ENCODE measurements around the gene RPS27. TPM values are rescaled to one million over a fixed set of nuclear protein-coding genes. Genes with fewer than 3 reads are reported as not detected.

Gene RPS27
- polyA plus RNA-seq, 2 of the 4 experiments (the other 2 are of a cell fraction): 4,831 to 5,586 TPM

GRCh38 chr1:153946622-153947241 lies 43.8 kb upstream of the RPS27 start, which contains the start of gene DENND4B:
Gene DENND4B, minus strand, starts transcription at chr1:153946718. Its CDS starts 2,344 bp downstream, at chr1:153944374.
- ChIA-PET CTCF (interaction anchor here (0.7 to 5.8 kb wide), 45 partner anchors 9 to 385 kb away, joined by 3 to 75 read pairs (median 4); partner anchors contain the start of genes CREB3L4, CRTC2, JTB and RAB13), POLR2A (interaction anchor here (0.5 to 2.0 kb wide), 15 partner anchors 10 to 1375 kb away, joined by 3 to 16 read pairs (median 3); partner anchors contain the start of genes CHTOP, CREB3L4, GATAD2B and INTS3)
- ATAC-seq: peak; percentile 93 to 95
- Histone ChIP-seq H3K9me3 (no peaks in the 10 kb centered on the region), H3K4me2 (peak within 1 kb of the TSS; percentile 89), H3K4me3 (peak within 1 kb of the TSS; percentile 99), H3K4me1 (peaks cover 16% of the 10 kb centered on the region), H3K27ac (peak within 1 kb of the TSS; percentile 98 to 99)
- TF ChIP-seq PHF8 (IDR thresholded peaks at IDR 0.05; ENCODE audit: borderline replicate concordance, low read depth): no peak
- TF ChIP-seq, protein P1, sequence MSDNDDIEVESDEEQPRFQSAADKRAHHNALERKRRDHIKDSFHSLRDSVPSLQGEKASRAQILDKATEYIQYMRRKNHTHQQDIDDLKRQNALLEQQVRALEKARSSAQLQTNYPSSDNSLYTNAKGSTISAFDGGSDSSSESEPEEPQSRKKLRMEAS (IDR thresholded peaks at IDR 0.05): peak; percentile 62
- TF ChIP-seq CTCF (IDR thresholded peaks at IDR 0.05): peak; percentile 91
- TF ChIP-seq BCL3 (IDR thresholded peaks at IDR 0.05): peak; percentile 74; the same call in 1 of the 3 replicates
- 0 out of 2 replicates have a peak, but pooled peaks have one; percentile 18 for TF ChIP-seq TFCP2L1 (CRISPR knock-in tag; IDR thresholded peaks at IDR 0.05)
- TF ChIP-seq RAD21 (conservative IDR thresholded peaks at IDR 0.05 in 1 of 2, IDR thresholded peaks at IDR 0.05 in 1 of 2): peak; percentile 35 to 52; a peak in 4 of 5 replicates
- TF ChIP-seq SMC3 (IDR thresholded peaks at IDR 0.05): peak; percentile 57
- peak in 1 of 2 experiments; percentile 41; a peak in 3 of 5 replicates for TF ChIP-seq JUN (IDR thresholded peaks at IDR 0.05)
- no peak for TF ChIP-seq POLR2A (IDR thresholded peaks at IDR 0.05; ENCODE audit: low read length)
- TF ChIP-seq KDM1A (IDR thresholded peaks at IDR 0.05; ENCODE audit: low read depth): no peak
- TF ChIP-seq SREBF2 (IDR thresholded peaks at IDR 0.05): no peak
- TF ChIP-seq ESRRA (IDR thresholded peaks at IDR 0.05; ENCODE audit: borderline replicate concordance, low read length): 0 out of 2 replicates have a peak, but pooled peaks have one; percentile 39
- 0 out of 2 replicates have a peak, but pooled peaks have one; percentile 61 for TF ChIP-seq PBX3 (IDR thresholded peaks at IDR 0.05)
- TF ChIP-seq RNF2 (IDR thresholded peaks at IDR 0.05; ENCODE audit: borderline replicate concordance, low read depth): no peak
- peak; percentile 80 for TF ChIP-seq MYC (IDR thresholded peaks at IDR 0.05; ENCODE audit: borderline replicate concordance, low read length)
- TF ChIP-seq NFE2L2 (conservative IDR thresholded peaks at IDR 0.05; ENCODE audit: low read length): no peak
- no peak for TF ChIP-seq HDAC2 (IDR thresholded peaks at IDR 0.05)
- TF ChIP-seq ZSCAN20 (CRISPR knock-in tag; IDR thresholded peaks at IDR 0.05): no peak
- DNase-seq (ENCODE audit: low read depth in 1 of 2, low spot score in 1 of 2): peak; percentile 83 to 98
- no peak for FAIRE-seq
- WGBS (ENCODE audit: missing lambda C conversion rate): 40% methylated on average over 7 of the region's 28 CpGs

- Histone ChIP-seq H3K9me3 (no peaks in the 10 kb centered on the region), H3K27ac (no peak overlapping the region), H3K4me3 (no peak overlapping the region), H3K4me2 (no peak overlapping the region), H3K4me1 (peaks cover 5% of the 10 kb centered on the region)
- DNase-seq (ENCODE audit: low read depth in 1 of 2, low spot score in 1 of 2) (no peak), ATAC-seq (no peak), FAIRE-seq (no peak)
- ChIA-PET CTCF (interaction anchor here (1.2 to 1.4 kb wide), 2 partner anchors 12 to 35 kb away, joined by 3 to 5 read pairs; partner anchors contain the start of genes RAB13 and SLC39A1), POLR2A (no interaction called here)
- WGBS (ENCODE audit: missing lambda C conversion rate): 87% methylated on average over 7 of the region's 11 CpGs
- no peak for TF ChIP-seq NR3C1 (IDR thresholded peaks at IDR 0.05)
- TF ChIP-seq SREBF2 (IDR thresholded peaks at IDR 0.05): no peak
- no peak for TF ChIP-seq SMC3 (IDR thresholded peaks at IDR 0.05)
- TF ChIP-seq CHD2 (IDR thresholded peaks at IDR 0.05; ENCODE audit: low read length, partially characterized antibody): no peak
- no peak for TF ChIP-seq REST (IDR thresholded peaks at IDR 0.05)
- no peak for TF ChIP-seq FOSL2 (IDR thresholded peaks at IDR 0.05)
- TF ChIP-seq FOSL2 (CRISPR knock-in tag; IDR thresholded peaks at IDR 0.05): no peak
Measured at GRCh38 chr1:153951183-153951582, 39.4 kb upstream of the RPS27 start.
